HEK293 (cell line): ENCODE measurements around the gene IVD.

Source experiments
- KLF10 ChIP-seq: fragments of 450-650 bp; IDR thresholded peaks from 2 replicates; pipeline ENCODE4 v1.5.1; 2018; ENCODE audit warnings: missing biosample characterization, mild to moderate bottlenecking, missing genetic modification characterization
- KLF16 ChIP-seq: fragments of 450-650 bp; formaldehyde crosslinking; IDR thresholded peaks from 2 replicates; pipeline ENCODE4 v1.5.1; 2017; ENCODE audit warnings: missing biosample characterization, missing genetic modification characterization
- PBX3 ChIP-seq: sonication (generic); formaldehyde crosslinking; IDR thresholded peaks from 2 replicates; pipeline ENCODE4 v1.8.1; 2022; ENCODE audit warnings: mild to moderate bottlenecking, moderate library complexity, missing genetic modification reagents
- SP2 ChIP-seq: fragments of 450-650 bp; formaldehyde crosslinking; IDR thresholded peaks from 2 replicates; pipeline ENCODE4 v1.5.1; 2016; ENCODE audit warnings: missing biosample characterization, missing genetic modification characterization
- SP7 ChIP-seq: fragments of 450-650 bp; formaldehyde crosslinking; IDR thresholded peaks from 2 replicates; pipeline ENCODE4 v1.5.1; 2016; ENCODE audit warnings: missing biosample characterization, missing genetic modification characterization
- TCF7L2 ChIP-seq: IDR thresholded peaks from 2 replicates; pipeline ENCODE4 v1.6.1; 2011; ENCODE audit warnings: low read depth, mild to moderate bottlenecking, inconsistent platforms, low read length, moderate library complexity, borderline replicate concordance
- TRIM28 ChIP-seq: IDR thresholded peaks from 2 replicates; pipeline ENCODE4 v1.6.1; 2011; ENCODE audit warnings: low read length, control low read depth, borderline replicate concordance
- YY2 ChIP-seq: fragments of 450-650 bp; formaldehyde crosslinking; IDR thresholded peaks from 2 replicates; pipeline ENCODE4 v1.5.1; 2016; ENCODE audit warnings: missing biosample characterization, missing genetic modification characterization
- ZBTB17 ChIP-seq: fragments of 450-650 bp; formaldehyde crosslinking; IDR thresholded peaks from 2 replicates; pipeline ENCODE4 v1.5.1; 2016; ENCODE audit warnings: missing biosample characterization, missing genetic modification characterization
- ZBTB48 ChIP-seq: fragments of 450-650 bp; formaldehyde crosslinking; IDR thresholded peaks from 2 replicates; pipeline ENCODE4 v1.5.1; 2016; ENCODE audit warnings: missing biosample characterization, missing genetic modification characterization
- ZNF138 ChIP-seq: fragments of 450-650 bp; formaldehyde crosslinking; IDR thresholded peaks from 2 replicates; pipeline ENCODE4 v1.5.1; 2016; ENCODE audit warnings: missing biosample characterization, missing genetic modification characterization, borderline replicate concordance
- ZNF16 ChIP-seq: fragments of 450-650 bp; formaldehyde crosslinking; IDR thresholded peaks from 2 replicates; pipeline ENCODE4 v1.5.1; 2016; ENCODE audit warnings: low read depth, missing biosample characterization, missing genetic modification characterization
- ZNF202 ChIP-seq: fragments of 450-650 bp; formaldehyde crosslinking; IDR thresholded peaks from 2 replicates; pipeline ENCODE4 v1.5.1; 2016; ENCODE audit warnings: missing biosample characterization, missing genetic modification characterization, borderline replicate concordance
- ZNF223 ChIP-seq: fragments of 450-650 bp; formaldehyde crosslinking; IDR thresholded peaks from 2 replicates; pipeline ENCODE4 v1.5.1; 2016; ENCODE audit warnings: missing biosample characterization, missing genetic modification characterization
- ZNF248 ChIP-seq: fragments of 450-650 bp; formaldehyde crosslinking; IDR thresholded peaks from 2 replicates; pipeline ENCODE4 v1.5.1; 2017; ENCODE audit warnings: missing biosample characterization, missing genetic modification characterization
- ZNF335 ChIP-seq: fragments of 450-650 bp; formaldehyde crosslinking; conservative IDR thresholded peaks from 2 replicates; pipeline ENCODE4 v1.5.1; 2016; ENCODE audit warnings: missing biosample characterization, missing genetic modification characterization
- ZNF366 ChIP-seq: fragments of 450-650 bp; formaldehyde crosslinking; conservative IDR thresholded peaks from 2 replicates; pipeline ENCODE4 v1.5.1; 2016; ENCODE audit warnings: missing biosample characterization, missing genetic modification characterization
- ZNF404 ChIP-seq: fragments of 450-650 bp; formaldehyde crosslinking; IDR thresholded peaks from 2 replicates; pipeline ENCODE4 v1.5.1; 2017; ENCODE audit warnings: missing biosample characterization, missing genetic modification characterization
- ZNF558 ChIP-seq: fragments of 450-650 bp; formaldehyde crosslinking; IDR thresholded peaks from 2 replicates; pipeline ENCODE4 v1.5.1; 2016; ENCODE audit warnings: missing biosample characterization, missing genetic modification characterization
- ZNF560 ChIP-seq: fragments of 450-650 bp; formaldehyde crosslinking; IDR thresholded peaks from 2 replicates; pipeline ENCODE4 v1.5.1; 2017; ENCODE audit warnings: missing biosample characterization, missing genetic modification characterization, borderline replicate concordance
- ZNF791 ChIP-seq: fragments of 450-650 bp; formaldehyde crosslinking; IDR thresholded peaks from 2 replicates; pipeline ENCODE4 v1.5.1; 2016; ENCODE audit warnings: missing biosample characterization, missing genetic modification characterization
- ZNF837 ChIP-seq: fragments of 450-650 bp; formaldehyde crosslinking; IDR thresholded peaks from 2 replicates; pipeline ENCODE4 v1.5.1; 2016; ENCODE audit warnings: missing biosample characterization, missing genetic modification characterization
- TF ChIP-seq, protein P1 (sequence below): fragments of 450-650 bp; formaldehyde crosslinking; IDR thresholded peaks from 2 replicates; pipeline ENCODE4 v1.5.1; 2016; ENCODE audit warnings: missing biosample characterization, missing genetic modification characterization
- TF ChIP-seq, protein P2 (sequence below): fragments of 450-650 bp; formaldehyde crosslinking; IDR thresholded peaks from 2 replicates; pipeline ENCODE4 v1.5.1; 2016; ENCODE audit warnings: missing biosample characterization, missing genetic modification characterization
- TF ChIP-seq, protein P3 (sequence below): fragments of 450-650 bp; formaldehyde crosslinking; IDR thresholded peaks from 2 replicates; pipeline ENCODE4 v1.5.1; 2016; ENCODE audit warnings: missing biosample characterization, missing genetic modification characterization, borderline replicate concordance
- TF ChIP-seq, protein P4 (sequence below): fragments of 450-650 bp; formaldehyde crosslinking; IDR thresholded peaks from 2 replicates; pipeline ENCODE4 v1.5.1; 2016; ENCODE audit warnings: missing biosample characterization, missing genetic modification characterization

Gene IVD

GRCh38 chr15:40405501-40406381 is at the start of gene IVD (continued):
- TF ChIP-seq, protein P1, sequence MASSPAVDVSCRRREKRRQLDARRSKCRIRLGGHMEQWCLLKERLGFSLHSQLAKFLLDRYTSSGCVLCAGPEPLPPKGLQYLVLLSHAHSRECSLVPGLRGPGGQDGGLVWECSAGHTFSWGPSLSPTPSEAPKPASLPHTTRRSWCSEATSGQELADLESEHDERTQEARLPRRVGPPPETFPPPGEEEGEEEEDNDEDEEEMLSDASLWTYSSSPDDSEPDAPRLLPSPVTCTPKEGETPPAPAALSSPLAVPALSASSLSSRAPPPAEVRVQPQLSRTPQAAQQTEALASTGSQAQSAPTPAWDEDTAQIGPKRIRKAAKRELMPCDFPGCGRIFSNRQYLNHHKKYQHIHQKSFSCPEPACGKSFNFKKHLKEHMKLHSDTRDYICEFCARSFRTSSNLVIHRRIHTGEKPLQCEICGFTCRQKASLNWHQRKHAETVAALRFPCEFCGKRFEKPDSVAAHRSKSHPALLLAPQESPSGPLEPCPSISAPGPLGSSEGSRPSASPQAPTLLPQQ: peak; percentile 49; the same call in 1 of the 2 replicates
- TF ChIP-seq ZBTB48 (tag by site-specific recombination): peak; percentile 83
- no peak for TF ChIP-seq ZNF791 (tag by site-specific recombination)
- TF ChIP-seq ZNF16 (tag by site-specific recombination): no peak
- TF ChIP-seq ZNF248 (tag by site-specific recombination): no peak
- peak; percentile 96 for TF ChIP-seq ZBTB17
- TF ChIP-seq, protein P2, sequence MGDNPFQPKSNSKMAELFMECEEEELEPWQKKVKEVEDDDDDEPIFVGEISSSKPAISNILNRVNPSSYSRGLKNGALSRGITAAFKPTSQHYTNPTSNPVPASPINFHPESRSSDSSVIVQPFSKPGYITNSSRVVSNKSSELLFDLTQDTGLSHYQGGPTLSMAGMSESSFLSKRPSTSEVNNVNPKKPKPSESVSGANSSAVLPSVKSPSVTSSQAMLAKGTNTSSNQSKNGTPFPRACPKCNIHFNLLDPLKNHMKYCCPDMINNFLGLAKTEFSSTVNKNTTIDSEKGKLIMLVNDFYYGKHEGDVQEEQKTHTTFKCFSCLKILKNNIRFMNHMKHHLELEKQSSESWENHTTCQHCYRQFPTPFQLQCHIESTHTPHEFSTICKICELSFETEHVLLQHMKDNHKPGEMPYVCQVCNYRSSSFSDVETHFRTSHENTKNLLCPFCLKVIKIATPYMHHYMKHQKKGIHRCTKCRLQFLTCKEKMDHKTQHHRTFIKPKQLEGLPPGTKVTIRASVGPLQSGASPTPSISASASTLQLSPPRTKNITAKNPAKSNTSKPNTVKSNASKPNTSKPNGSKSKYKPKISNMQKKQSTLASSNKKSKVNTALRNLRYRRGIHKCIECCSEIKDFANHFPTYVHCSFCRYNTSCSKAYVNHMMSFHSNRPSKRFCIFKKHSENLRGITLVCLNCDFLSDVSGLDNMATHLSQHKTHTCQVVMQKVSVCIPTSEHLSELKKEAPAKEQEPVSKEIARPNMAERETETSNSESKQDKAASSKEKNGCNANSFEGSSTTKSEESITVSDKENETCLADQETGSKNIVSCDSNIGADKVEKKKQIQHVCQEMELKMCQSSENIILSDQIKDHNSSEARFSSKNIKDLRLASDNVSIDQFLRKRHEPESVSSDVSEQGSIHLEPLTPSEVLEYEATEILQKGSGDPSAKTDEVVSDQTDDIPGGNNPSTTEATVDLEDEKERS (tag by site-specific recombination): no peak
- TF ChIP-seq ZNF138 (tag by site-specific recombination): no peak
- no peak for TF ChIP-seq ZNF558 (tag by site-specific recombination)
- TF ChIP-seq KLF10 (tag by site-specific recombination): no peak; the same call in 1 of the 2 replicates
- TF ChIP-seq, protein P3, sequence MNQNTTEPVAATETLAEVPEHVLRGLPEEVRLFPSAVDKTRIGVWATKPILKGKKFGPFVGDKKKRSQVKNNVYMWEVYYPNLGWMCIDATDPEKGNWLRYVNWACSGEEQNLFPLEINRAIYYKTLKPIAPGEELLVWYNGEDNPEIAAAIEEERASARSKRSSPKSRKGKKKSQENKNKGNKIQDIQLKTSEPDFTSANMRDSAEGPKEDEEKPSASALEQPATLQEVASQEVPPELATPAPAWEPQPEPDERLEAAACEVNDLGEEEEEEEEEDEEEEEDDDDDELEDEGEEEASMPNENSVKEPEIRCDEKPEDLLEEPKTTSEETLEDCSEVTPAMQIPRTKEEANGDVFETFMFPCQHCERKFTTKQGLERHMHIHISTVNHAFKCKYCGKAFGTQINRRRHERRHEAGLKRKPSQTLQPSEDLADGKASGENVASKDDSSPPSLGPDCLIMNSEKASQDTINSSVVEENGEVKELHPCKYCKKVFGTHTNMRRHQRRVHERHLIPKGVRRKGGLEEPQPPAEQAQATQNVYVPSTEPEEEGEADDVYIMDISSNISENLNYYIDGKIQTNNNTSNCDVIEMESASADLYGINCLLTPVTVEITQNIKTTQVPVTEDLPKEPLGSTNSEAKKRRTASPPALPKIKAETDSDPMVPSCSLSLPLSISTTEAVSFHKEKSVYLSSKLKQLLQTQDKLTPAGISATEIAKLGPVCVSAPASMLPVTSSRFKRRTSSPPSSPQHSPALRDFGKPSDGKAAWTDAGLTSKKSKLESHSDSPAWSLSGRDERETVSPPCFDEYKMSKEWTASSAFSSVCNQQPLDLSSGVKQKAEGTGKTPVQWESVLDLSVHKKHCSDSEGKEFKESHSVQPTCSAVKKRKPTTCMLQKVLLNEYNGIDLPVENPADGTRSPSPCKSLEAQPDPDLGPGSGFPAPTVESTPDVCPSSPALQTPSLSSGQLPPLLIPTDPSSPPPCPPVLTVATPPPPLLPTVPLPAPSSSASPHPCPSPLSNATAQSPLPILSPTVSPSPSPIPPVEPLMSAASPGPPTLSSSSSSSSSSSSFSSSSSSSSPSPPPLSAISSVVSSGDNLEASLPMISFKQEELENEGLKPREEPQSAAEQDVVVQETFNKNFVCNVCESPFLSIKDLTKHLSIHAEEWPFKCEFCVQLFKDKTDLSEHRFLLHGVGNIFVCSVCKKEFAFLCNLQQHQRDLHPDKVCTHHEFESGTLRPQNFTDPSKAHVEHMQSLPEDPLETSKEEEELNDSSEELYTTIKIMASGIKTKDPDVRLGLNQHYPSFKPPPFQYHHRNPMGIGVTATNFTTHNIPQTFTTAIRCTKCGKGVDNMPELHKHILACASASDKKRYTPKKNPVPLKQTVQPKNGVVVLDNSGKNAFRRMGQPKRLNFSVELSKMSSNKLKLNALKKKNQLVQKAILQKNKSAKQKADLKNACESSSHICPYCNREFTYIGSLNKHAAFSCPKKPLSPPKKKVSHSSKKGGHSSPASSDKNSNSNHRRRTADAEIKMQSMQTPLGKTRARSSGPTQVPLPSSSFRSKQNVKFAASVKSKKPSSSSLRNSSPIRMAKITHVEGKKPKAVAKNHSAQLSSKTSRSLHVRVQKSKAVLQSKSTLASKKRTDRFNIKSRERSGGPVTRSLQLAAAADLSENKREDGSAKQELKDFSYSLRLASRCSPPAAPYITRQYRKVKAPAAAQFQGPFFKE (tag by site-specific recombination): no peak
- TF ChIP-seq TCF7L2: no peak
- 0 out of 2 replicates have a peak, but pooled peaks have one; percentile 29 for TF ChIP-seq YY2 (tag by site-specific recombination)
- TF ChIP-seq PBX3 (CRISPR knock-in tag): peak; percentile 75; the same call in 1 of the 2 replicates
- TF ChIP-seq SP2 (tag by site-specific recombination): peak; percentile 94
- TF ChIP-seq, protein P4, sequence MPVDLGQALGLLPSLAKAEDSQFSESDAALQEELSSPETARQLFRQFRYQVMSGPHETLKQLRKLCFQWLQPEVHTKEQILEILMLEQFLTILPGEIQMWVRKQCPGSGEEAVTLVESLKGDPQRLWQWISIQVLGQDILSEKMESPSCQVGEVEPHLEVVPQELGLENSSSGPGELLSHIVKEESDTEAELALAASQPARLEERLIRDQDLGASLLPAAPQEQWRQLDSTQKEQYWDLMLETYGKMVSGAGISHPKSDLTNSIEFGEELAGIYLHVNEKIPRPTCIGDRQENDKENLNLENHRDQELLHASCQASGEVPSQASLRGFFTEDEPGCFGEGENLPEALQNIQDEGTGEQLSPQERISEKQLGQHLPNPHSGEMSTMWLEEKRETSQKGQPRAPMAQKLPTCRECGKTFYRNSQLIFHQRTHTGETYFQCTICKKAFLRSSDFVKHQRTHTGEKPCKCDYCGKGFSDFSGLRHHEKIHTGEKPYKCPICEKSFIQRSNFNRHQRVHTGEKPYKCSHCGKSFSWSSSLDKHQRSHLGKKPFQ (tag by site-specific recombination): no peak
- TF ChIP-seq KLF16 (tag by site-specific recombination): peak; percentile 66; the same call in 1 of the 2 replicates
- TF ChIP-seq ZNF560 (tag by site-specific recombination): no peak
- TF ChIP-seq ZNF202: no peak
- 0 out of 2 replicates have a peak, but pooled peaks have one; percentile 20 for TF ChIP-seq ZNF366
- TF ChIP-seq SP7 (tag by site-specific recombination): peak; percentile 7; the same call in 1 of the 2 replicates
- TF ChIP-seq ZNF837 (tag by site-specific recombination): no peak
- no peak for TF ChIP-seq ZNF404 (tag by site-specific recombination)
- no peak for TF ChIP-seq TRIM28
- 0 out of 2 replicates have a peak, but pooled peaks have one; percentile 30 for TF ChIP-seq ZNF223 (tag by site-specific recombination)
- TF ChIP-seq ZNF335 (tag by site-specific recombination): peak; percentile 59; the same call in 1 of the 2 replicates
